GM18868 (cell line): Measurements from ENCODE around the gene SPIB.
"Not testable (repeated sequence)": the region's sequence is repeated elsewhere in the genome, so short reads cannot be mapped to it uniquely, and the experiment has no call there.

Experiments
- ATAC-seq: cut with Tn5 transposase; IDR thresholded peaks from one replicate; pipeline ENCODE4 v1.9.1; 2021; ENCODE audit warnings: mild to moderate bottlenecking, moderate library complexity; ENCODE audit not compliant: unreplicated experiment

Gene SPIB

DNA sequence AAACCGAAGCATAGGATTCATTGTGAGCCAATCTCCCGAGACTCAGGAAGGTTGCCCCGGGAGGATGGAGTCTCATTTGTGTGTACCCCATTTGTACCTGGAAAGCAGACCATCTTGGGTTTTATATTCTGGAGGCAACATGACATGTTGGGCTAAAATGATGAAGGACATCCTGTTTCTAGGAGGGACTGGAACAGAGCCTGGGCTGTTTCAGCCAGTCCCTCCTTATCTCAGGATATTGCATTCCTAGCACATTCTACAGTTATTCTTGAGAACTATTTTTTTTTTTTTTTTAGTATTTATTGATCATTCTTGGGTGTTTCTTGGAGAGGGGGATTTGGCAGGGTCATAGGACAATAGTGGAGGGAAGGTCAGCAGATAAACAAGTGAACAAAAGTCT is 28.4 kb upstream of the SPIB start:
- ATAC-seq = not testable (repeated sequence)

DNA sequence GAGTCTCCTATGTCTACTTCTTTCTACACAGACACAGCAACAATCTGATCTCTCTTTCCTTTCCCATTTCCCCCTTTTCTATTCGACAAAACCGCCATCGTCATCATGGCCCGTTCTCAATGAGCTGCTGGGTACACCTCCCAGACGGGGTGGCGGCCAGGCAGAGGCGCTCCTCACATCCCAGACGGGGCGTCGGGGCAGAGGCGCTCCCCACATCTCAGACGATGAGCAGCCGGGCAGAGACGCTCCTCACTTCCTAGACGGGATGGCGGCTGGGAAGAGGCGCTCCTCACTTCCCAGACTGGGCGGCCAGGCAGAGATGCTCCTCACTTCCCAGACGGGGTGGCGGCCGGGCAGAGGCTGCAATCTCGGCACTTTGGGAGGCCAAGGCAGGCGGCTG is 27.8 kb upstream of the SPIB start:
- not testable (repeated sequence) for ATAC-seq

DNA sequence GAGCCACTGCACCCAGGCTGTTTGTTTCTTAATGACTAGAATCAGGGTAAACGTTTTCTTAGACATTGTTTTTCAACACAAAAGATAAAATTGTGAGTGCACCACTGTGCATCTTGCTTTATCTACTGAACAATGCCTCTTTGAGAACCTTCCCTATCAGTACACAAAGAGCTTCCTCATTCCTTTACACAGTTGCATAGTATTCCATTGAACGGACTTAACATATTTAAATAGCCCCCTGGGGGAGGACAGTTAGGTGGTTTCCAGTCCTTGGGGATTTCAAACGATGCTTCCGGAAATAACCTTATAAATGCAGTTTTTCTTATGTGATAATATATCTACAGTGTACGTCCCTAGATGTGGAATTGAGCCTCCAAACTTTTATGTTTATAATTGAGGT is 26.0 kb upstream of the SPIB start:
- no peak for ATAC-seq

DNA sequence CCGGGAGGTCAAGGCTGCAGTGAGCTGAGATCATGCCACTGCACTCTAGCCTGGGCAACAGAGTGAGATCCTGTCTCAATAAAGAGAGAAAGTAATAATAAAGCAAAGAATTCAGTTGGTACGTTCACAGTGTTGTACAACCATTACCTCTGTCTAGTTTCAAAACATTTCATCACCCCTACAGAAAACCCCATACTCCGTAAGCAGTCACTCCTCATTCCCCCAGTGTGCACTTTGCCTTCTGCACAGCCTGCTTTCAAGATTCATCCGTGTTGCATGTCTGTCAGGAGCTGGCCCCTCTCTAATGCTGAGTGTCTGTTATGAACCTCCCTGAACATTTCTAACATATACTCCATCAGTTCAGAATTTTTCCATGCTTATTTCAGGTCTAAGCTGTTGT is 25.1 kb upstream of the SPIB start:
- ATAC-seq = no peak

DNA sequence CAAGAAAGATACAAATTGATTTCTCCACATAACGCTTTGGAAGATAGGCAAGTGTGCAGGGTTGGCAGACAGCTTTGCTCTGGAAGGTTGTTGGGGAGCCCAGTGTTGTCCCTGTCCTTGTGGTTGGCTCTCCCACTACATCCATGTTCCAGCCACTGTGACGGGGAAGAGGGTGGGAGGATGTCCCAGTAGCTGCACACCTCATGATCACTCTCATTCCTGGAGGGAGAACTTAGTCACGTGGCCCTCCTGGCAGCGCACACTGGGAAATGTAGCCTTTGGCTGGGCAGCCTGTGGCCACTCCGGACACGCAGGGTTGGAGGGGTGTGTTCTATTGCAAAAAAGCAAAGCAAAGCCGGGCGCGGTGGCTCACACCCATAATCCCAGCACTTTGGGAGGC is 24.7 kb upstream of the SPIB start:
- ATAC-seq = no peak

DNA sequence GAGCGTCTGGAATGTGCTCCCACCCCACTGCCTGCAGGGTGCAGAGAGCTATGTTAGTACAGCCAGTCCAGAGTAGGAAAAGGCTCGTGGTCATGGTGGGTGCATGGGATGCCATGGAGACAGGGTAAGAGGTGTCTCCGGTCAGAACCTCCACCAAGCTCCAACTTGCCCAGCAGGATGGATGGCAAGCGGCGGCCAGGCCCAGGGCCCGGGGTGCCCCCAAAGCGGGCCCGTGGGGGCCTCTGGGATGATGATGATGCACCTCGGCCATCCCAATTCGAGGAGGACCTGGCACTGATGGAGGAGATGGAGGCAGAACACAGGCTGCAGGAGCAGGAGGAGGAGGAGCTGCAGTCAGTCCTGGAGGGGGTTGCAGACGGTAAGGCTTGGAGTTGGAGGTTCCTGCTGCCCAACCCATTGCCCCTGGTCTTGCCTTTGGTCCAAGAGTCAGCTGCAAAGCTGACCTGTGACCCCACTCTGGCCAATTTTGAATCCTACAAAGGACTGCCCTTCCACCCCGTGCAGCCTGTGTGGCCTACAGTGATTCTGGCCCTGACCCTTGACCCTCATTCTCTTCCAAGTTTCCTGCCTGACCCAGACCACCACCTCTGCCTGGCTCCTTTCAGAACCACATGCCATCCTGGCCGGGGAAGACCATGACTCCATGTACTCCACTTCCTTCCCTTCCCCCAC is 19.9 kb upstream of the SPIB start:
- ATAC-seq = no peak

DNA sequence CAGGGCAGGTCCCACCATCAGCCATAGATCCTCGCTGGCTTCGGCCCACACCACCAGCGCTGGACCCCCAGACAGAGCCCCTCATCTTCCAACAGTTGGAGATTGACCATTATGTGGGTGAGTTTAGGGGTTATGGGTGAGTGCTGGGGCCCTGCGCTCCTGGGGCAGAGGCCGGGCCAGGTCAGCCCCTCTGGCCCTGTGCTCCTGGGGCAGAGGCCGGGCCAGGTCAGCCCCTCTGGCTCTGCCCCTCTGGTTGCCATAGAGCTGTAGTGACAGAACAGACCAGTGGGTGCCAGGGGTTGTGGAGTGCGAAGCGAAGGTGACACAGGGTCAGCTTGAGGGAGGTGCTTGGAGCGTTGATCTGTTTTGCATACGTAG is 19.4 kb upstream of the SPIB start:
- ATAC-seq = no peak

DNA sequence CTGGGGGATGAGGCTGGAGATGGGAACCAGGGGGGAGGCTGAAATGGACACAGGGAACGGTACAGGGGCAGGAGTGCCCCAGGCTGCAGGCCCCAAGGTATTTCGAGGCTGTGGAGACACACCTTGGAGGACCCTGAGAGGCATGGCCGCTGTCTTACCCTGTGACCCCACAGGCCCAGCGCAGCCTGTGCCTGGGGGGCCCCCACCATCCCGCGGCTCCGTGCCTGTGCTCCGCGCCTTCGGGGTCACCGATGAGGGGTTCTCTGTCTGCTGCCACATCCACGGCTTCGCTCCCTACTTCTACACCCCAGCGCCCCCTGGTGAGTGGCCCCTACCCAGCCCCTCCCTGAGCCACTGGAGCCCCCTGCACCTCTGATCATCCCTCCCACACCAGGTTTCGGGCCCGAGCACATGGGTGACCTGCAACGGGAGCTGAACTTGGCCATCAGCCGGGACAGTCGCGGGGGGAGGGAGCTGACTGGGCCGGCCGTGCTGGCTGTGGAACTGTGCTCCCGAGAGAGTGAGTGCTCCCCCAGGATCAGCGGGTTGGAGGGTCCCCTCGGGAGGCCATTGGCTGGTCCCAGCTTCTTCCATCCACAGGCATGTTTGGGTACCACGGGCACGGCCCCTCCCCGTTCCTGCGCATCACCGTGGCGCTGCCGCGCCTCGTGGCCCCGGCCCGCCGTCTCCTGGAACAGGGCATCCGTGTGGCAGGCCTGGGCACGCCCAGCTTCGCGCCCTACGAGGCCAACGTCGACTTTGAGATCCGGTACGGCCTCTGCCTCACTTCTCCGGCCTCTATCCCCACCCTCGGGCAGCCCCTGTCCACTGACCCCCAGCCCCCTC is 16.9 kb upstream of the SPIB start:
- ATAC-seq = no peak

DNA sequence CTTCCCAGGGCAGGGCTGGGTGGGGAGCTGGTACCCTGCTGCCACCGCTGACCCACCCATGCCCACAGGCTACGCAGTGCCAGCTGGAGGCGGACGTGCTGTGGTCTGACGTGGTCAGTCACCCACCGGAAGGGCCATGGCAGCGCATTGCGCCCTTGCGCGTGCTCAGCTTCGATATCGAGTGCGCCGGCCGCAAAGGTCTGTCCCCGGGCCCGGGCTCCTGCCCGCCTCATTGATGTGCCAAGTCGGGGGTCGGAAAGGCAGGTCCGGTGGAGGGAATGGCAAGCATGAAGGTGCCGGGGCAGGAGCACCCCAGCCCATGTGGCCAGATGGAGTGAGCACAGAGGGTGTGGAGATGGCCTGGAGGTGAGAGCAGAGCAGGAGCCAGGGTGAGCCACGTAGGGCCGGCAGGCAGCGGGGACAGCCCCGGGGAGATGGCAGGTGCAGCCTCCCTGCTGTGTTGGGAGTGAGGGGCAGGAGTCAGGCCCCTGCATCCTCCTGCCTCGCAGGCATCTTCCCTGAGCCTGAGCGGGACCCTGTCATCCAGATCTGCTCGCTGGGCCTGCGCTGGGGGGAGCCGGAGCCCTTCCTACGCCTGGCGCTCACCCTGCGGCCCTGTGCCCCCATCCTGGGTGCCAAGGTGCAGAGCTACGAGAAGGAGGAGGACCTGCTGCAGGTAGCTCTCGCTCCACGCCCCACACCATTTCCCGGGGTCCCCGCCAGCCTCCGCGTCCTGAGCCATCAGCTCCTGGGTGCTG is 16.0 kb upstream of the SPIB start:
- ATAC-seq = no peak

DNA sequence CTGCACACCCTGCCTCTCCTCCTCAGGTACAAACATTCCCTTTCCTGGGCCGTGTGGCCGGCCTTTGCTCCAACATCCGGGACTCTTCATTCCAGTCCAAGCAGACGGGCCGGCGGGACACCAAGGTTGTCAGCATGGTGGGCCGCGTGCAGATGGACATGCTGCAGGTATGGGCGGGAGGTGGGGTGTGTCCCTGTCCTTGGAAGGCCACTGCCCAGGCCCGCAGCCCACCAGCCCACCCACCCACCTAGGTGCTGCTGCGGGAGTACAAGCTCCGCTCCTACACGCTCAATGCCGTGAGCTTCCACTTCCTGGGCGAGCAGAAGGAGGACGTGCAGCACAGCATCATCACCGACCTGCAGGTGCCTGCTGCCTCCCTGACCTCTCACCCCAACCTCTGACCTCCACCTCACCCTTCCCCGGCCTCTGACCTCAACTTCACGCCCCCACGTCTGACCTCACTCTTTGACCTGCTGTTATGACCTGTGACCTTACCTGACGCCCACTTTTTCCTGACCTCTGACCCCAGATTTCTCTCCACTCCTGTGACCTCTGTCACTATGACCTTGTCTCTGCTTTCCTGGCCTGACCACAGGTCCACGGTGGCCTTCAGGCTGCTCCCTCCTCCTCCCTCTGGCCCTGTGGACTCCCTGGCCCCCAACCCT is 12.4 kb upstream of the SPIB start:
- no peak for ATAC-seq

DNA sequence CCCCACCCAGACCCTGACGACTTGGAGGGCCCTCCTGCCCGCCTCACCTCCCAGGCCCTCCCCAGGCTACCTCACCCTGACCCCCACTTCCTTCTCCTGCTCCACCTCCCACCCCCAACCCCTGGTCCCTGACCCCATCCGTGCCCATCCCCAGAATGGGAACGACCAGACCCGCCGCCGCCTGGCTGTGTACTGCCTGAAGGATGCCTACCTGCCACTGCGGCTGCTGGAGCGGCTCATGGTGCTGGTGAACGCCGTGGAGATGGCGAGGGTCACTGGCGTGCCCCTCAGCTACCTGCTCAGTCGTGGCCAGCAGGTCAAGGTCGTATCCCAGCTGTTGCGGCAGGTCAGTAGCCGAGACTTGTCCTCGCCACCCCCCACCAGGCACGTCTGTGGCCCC is 11.9 kb upstream of the SPIB start:
- no peak for ATAC-seq

DNA sequence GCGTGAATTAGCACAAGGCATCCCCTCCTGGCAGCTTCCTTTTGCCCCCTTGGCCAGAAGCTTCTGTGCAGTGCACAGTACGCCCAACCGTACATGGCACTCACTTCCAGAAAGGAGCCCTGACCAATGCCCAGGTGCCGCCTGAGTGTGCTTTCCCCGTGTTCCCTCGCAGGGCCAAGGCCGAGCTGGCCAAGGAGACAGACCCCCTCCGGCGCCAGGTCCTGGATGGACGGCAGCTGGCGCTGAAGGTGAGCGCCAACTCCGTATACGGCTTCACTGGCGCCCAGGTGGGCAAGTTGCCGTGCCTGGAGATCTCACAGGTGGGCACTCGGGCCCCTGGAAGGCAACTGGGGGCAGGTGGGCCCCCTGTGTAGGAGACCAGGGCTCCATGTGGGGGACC is 9.4 kb upstream of the SPIB start:
- no peak for ATAC-seq

DNA sequence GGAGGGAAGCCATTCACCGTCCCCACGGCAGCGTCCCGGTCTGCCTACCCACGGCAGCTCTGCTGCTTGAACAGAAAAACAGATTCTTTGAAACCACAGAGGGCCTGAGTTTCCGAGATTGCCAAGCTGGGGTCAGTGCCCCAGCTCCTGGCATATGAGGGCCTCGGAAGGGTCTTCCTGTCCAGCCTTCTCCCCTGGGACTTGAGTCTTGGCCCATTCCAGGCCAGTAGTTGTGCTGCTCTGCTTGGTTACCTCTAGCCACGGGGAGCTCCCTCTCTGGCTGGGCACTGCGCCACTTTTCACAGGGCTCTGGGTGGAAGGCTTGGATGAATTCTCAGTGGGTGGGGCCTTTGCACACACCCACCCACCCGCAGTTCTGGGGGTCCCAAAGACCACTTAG is 8.6 kb upstream of the SPIB start:
- ATAC-seq = no peak

DNA sequence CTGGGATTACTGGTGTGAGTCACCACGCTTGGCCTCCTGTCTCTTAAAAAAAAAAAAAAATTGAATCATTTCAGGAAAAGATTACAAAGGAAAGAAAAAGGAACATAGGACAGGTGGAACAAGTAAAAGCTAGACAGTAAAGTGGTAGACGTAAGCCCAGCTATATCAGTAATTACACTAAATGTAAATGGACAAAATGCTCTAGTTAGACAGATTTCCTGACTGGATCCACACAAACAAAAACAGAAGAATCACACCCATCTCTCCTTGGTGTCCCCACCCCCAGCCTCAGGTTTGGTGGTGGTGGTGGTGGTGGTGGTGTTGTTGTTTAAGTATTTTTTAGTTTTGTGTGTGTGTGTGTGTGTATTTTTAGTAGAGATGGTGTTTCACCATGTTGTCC is 6.3 kb upstream of the SPIB start:
- ATAC-seq = no peak

DNA sequence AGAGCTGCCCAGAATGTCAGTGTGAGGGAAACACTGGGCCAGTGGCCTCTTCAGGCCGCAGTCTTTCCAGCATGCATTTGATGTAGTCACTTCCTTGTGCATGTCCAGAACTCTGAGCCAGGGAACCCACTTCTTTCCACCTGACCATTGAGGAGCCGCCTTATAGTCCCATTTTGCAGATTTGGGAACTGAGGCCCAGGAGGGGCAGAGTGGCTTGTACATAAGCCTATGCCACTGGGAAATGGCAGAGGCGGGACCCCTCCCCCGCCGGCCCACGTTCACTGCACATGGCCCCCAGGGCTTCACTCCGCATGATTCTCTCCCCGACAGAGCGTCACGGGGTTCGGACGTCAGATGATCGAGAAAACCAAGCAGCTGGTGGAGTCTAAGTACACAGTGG is 5.6 kb upstream of the SPIB start:
- ATAC-seq = no peak

DNA sequence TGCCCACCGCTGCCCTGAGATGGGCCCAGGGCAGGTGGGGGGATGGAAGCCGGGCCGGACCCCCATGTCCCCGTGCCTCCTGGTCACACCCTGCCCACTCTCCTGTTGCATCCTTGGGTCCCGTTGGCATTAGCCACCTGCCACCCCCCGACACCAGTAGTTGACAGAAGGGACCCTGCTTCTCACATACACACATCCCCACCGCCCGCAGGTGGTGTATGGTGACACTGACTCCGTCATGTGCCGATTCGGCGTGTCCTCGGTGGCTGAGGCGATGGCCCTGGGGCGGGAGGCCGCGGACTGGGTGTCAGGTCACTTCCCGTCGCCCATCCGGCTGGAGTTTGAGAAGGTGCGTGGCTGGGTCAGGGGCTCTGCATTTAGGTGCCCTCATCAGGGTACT is 5.2 kb upstream of the SPIB start:
- no peak for ATAC-seq

DNA sequence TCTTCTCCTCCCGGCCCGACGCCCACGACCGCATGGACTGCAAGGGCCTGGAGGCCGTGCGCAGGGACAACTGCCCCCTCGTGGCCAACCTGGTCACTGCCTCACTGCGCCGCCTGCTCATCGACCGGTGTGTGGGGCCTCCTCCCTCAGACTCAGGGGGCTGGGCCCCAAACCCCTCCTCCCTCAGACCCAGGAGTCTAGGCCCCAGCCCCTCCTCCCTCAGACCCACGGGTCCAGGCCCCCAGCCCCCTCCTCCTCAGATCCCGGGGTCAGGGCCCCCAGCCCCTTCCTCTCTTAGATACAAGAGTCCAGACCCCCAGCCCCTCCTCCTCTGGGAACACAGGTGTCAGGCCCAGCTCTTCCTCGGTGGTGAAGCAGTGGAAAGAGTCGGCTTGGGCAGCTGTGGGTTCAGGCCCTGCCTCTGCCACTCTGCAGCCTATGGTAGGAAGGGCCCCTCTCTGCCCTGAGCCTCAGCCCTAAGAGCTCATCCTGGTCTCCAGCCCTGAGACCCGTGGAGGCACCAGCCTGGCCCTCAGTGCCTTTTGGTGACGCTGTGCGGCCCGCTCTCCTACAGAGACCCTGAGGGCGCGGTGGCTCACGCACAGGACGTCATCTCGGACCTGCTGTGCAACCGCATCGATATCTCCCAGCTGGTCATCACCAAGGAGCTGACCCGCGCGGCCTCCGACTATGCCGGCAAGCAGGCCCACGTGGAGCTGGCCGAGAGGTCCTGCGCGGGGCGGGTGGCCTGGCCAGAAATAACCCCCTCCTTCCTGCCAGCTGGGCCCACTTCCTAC is 3.7 kb upstream of the SPIB start:
- peak; percentile 32 for ATAC-seq

DNA sequence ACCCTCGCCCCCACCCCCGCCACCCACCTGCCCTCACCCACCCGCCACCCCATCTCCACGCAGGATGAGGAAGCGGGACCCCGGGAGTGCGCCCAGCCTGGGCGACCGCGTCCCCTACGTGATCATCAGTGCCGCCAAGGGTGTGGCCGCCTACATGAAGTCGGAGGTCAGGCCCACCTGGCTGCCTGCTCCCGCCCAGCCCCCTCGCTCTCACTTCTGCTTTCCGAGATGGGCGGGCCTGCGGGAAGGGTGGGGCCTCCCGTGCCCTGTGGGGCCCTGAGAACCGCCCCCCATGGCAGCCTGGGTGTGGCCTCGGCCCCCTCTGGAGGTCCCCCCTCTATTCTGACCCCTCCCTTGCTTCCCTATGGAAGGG is 3.1 kb upstream of the SPIB start:
- peak; percentile 49 for ATAC-seq

DNA sequence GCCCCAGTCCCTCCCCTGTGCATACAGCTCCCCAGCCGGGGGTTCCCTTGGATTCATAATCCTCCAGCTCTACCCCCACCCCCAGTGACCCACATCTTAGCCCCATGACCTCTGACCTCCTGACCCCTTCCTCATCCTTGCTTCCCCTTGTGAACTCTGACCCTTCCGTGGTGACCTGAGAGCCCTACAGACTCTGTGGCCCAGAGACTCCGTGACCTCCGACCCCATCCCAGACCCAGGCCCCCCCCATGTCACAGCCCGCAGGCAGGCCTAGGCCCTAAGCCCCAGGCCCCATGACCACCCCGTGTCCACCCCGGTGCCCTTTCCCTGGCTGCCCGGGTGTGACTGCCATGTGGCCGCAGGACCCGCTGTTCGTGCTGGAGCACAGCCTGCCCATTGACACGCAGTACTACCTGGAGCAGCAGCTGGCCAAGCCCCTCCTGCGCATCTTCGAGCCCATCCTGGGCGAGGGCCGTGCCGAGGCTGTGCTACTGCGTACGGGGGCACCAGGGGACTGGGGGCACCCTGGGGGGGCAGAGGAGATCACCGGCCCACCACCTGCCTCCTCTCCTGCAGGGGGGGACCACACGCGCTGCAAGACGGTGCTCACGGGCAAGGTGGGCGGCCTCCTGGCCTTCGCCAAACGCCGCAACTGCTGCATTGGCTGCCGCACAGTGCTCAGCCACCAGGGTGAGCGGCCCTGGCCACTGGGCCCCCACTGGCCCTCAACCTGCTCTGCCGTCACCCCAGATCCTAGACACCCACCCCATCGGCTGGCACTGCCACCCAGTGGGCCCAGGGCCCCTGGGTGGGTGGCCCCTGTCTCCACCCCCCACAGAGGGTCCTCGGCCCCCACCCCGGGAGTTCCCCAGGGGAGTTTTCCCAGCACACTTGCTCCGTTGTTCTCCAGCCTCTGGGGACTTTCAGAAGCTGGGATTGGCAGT is 2.4 kb upstream of the SPIB start:
- no peak for ATAC-seq
